ENCODE measurements around the gene MXRA8. TPM values are rescaled to one million over a fixed set of nuclear protein-coding genes. Genes with fewer than 3 reads are reported as not detected.

Gene MXRA8
- total and polyA plus RNA-seq, 9 donors, result 40.3 to 206 (median 131) TPM

DNA sequence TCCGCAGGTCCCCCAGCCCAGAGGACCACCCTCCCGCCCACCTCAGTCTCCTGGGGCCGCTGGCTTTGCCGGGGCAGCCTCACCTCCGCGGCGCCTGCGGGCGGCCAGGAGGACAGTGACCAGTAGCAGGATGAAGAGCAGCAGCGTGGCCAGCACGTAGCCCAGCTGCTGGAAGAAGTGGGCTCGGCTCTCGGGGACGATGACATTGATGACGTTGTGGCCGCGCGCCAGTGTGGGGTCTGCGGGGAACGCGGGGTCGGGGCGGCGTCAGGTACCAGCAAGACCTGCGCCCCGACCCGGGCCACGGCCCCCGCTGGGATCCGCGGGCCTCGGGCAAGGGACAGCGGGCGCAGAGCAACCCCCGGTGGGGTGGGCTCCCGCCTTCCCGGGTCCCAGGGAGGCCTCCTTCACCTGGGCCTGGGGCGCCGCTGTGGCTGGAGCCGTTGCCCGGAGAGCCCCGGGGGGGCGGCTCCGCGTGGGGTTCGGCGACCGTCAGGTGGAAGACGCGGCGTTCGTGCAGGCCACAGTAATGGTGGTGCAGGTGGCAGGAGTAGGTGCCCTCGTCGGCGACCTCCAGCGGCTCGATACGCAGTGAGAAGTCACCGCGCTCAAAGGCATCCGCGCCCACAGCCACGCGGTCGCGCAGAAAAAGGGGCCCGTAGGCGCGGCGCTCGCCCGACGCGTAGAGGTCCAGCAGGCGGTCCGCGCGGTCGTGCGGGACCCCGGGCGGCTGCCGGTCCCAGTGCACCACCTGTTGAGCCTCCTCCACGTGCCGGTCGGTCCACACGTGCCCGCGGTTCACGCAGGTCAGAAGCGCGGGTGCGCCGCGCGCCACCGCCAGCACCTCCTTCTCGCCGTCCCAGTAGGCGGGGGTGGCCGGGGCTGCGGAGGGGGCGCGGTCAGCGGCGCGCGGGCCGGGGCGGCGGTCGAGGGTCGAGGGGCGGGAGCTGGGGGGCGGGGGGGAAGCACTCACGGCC, 3.8 kb downstream of the MXRA8 start:
- intact Hi-C loops (cut with DNase I), result no loop called here
- 55 to 69% (median 61%) methylated on average over 92 to 116 of the region's 116 CpGs for WGBS, 3 donors
- no peak for DNase-seq
- Histone ChIP-seq H3K36me3 (no peaks in the 10 kb centered on the region), H3K4me1 (ENCODE audit: insufficient read depth) (peaks cover 17% of the 10 kb centered on the region), H3K9me3 (no peaks in the 10 kb centered on the region), H3K27me3 (no peaks in the 10 kb centered on the region), H3K4me3 (no peak overlapping the region), H3K27ac (peak overlapping the region in 1 of 2 donors; percentile 23)
- no peak for TF ChIP-seq EP300 (IDR thresholded peaks at IDR 0.05)
- TF ChIP-seq POLR2A (IDR thresholded peaks at IDR 0.05), result no peak
- TF ChIP-seq, protein P1, sequence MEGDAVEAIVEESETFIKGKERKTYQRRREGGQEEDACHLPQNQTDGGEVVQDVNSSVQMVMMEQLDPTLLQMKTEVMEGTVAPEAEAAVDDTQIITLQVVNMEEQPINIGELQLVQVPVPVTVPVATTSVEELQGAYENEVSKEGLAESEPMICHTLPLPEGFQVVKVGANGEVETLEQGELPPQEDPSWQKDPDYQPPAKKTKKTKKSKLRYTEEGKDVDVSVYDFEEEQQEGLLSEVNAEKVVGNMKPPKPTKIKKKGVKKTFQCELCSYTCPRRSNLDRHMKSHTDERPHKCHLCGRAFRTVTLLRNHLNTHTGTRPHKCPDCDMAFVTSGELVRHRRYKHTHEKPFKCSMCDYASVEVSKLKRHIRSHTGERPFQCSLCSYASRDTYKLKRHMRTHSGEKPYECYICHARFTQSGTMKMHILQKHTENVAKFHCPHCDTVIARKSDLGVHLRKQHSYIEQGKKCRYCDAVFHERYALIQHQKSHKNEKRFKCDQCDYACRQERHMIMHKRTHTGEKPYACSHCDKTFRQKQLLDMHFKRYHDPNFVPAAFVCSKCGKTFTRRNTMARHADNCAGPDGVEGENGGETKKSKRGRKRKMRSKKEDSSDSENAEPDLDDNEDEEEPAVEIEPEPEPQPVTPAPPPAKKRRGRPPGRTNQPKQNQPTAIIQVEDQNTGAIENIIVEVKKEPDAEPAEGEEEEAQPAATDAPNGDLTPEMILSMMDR (IDR thresholded peaks at IDR 0.05), result no peak

DNA sequence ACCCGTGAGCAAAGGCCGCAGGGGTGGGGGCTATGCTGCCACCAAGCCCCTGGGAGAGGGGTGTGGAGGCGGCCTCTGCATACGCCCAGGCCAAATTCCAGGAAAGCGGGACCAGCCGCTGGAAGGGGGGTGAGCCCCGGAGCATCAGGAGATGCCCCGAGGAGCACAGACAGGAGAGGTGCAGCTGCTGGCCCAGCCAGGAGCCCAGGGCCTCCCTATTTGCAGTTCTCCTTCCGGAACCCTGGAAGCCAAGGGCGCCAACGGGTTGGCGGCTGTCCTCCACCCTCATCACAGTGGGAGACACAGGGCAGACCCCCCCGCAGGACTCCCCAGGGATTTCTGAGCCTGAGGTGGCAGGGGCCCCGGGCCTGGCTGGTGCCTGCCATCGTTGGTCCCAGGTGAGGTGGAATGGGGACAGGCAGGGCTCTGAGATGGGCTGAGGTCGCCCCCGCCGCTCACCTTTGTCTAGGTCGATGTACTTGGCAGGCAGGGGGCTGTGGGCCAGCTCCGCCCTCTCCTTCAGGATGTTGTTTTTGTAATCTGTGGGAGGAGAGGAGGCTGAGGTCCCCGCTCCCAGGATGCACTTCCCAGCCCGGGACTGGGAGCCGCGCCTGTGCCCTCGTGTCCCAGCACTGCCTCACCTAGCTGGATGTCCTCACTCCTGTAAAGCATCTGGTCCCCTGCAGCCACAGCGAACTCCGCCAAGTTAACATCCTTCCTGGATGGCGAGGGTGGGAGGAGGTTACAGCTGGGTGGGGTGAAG, 4.8 kb downstream of the MXRA8 start:
- no peak overlapping the region for H3K27ac ChIP-seq

DNA sequence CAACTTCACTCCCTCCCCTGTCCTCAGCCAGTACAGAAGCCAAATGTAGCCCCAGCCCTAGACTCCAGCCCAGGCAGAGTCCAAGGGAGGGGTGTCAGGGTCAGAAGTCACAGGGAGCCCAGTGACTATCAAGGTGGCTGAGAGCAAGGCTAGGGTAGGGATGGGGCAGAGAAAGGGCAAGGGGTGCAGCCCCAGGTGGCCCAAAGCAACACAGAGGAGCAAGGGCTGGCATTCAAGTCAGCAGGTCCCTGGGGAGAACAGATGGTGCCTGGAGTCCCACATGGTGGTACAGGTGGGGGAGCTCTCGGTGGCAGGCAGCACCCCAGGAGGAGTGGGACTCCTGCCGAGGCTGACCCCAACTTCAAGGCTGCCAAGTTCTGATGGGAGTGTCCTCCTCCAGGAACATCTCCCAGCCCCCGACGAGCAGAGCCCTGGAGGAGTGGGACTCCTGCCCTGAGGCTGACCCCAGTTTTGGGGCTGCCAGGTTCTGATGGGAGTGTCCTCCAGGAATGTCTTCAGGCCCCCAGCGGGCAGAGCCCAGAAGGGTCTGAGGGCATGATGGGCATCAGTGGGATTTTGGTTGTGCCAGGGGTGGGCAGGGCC, 5.5 kb downstream of the MXRA8 start:
- TF ChIP-seq, protein P1 (IDR thresholded peaks at IDR 0.05), result no peak
- TF ChIP-seq EP300 (IDR thresholded peaks at IDR 0.05) (no peak), POLR2A (IDR thresholded peaks at IDR 0.05) (no peak)
- H3K27ac ChIP-seq, result no peak overlapping the region
- intact Hi-C loops (cut with DNase I), result no loop called here

More for the DNA sequence above, 4.8 kb downstream of the MXRA8 start:
- H3K36me3 ChIP-seq, result no peaks in the 10 kb centered on the region
- peaks cover 12% of the 10 kb centered on the region for H3K4me1 ChIP-seq (ENCODE audit: insufficient read depth)
- WGBS, 3 donors, result 62 to 78% (median 65%) methylated on average over 16 to 28 of the region's 28 CpGs
- H3K9me3 ChIP-seq, result no peaks in the 10 kb centered on the region
- no peak overlapping the region for H3K4me3 ChIP-seq
- DNase-seq, result no peak
- H3K27me3 ChIP-seq, result no peaks in the 10 kb centered on the region
- TF ChIP-seq EP300 (IDR thresholded peaks at IDR 0.05) (no peak), POLR2A (IDR thresholded peaks at IDR 0.05) (no peak)
- TF ChIP-seq, protein P1 (IDR thresholded peaks at IDR 0.05), result no peak
- intact Hi-C loops (cut with DNase I), result no loop called here

More for the DNA sequence above, 5.5 kb downstream of the MXRA8 start:
- Histone ChIP-seq H3K36me3 (no peaks in the 10 kb centered on the region), H3K9me3 (no peaks in the 10 kb centered on the region), H3K4me1 (ENCODE audit: insufficient read depth) (peaks cover 17% of the 10 kb centered on the region), H3K27me3 (no peaks in the 10 kb centered on the region), H3K4me3 (no peak overlapping the region)
- no peak for DNase-seq
- WGBS, 3 donors, result 22 to 33% (median 27%) methylated on average over 4 to 5 of the region's 5 CpGs

Measured in ovary (tissue), 9 donors.